Stimulated activated CD4-positive, alpha-beta T cell treated with anti-CD3 and anti-CD28 coated beads, TNF-alpha, amount 100 ng/mL, for 1 hour (primary cell): Measurements from ENCODE around the gene CD9.

Experiments used
- DNase-seq, 3 donors: peaks; one replicate each; pipeline ENCODE4 v3.0.0-alpha.2; 2020; ENCODE audit warnings: low read depth in 3 of 3, low spot score in 1 of 3

Gene CD9

DNA sequence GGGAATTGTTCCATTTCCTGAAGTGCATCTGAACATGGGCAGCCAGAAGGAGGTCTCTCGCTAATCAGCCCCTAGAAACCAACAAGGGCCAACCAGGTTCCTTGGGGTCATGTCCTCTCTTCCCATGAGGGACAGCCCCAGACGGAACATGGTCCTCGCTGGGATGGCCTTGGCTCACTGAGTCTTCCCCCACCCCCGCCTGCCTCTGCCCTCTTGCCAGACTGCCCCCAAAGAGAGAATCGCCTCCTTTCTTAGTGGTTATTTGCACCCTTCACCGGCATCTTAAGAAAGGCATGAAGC is 36.4 kb downstream of the CD9 start:
- no peak for DNase-seq

DNA sequence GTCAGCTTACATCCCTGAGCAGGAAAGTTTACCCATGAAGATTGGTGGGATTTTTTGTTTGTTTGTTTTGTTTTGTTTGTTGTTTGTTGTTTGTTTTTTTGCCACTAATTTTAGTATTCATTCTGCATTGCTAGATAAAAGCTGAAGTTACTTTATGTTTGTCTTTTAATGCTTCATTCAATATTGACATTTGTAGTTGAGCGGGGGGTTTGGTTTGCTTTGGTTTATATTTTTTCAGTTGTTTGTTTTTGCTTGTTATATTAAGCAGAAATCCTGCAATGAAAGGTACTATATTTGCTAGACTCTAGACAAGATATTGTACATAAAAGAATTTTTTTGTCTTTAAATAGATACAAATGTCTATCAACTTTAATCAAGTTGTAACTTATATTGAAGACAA is 37.6 kb downstream of the CD9 start:
- no peak for DNase-seq

DNA sequence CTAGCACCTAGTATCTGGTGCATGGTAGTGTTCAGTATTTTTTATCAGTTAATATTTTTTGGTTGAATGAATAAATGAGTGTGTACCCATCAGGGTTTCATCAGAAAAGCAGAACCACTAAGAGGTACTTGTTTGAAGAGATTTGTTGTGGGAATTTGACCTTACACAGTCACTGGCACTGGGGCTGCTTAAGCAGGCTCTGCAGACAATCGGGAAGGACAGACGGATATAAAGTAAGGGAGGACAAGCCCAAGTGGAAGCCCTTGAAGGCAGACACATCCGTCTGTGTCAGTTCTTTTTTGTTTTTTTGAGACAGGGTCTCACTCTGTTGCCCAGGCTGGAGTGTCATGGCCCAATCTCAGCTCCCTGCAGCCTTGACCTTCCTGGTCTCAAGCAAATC is 38.7 kb downstream of the CD9 start:
- no peak for DNase-seq

- no peak for DNase-seq
Measured at GRCh38 chr12:6241495-6241894, 41.3 kb downstream of the CD9 start.

DNA sequence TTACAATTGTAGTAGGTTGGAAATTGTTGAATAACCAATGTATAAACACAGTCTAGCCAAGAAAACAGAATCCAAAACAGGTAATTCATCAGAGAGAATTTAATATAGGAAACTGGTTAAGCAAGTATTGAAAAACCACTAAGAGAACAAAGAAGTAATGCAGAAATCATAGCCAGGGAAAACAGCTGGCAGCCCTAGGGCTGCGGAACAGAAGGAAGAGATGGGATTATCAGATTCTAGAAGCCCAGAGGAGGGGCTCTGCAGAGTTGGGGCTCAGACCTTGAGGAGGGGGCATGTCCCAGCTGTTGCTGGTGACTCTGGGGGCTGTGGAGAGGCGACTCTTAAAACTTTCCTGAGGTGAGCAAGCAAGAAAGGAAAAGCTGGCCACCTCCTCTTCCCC is 49.4 kb downstream of the CD9 start:
- no peak for DNase-seq

- DNase-seq: no peak
Measured at GRCh38 chr12:6250343-6250742, 50.1 kb downstream of the CD9 start.

GRCh38 chr12:6253278-6253677 is 53.1 kb downstream of the CD9 start:
- DNase-seq: no peak

DNA sequence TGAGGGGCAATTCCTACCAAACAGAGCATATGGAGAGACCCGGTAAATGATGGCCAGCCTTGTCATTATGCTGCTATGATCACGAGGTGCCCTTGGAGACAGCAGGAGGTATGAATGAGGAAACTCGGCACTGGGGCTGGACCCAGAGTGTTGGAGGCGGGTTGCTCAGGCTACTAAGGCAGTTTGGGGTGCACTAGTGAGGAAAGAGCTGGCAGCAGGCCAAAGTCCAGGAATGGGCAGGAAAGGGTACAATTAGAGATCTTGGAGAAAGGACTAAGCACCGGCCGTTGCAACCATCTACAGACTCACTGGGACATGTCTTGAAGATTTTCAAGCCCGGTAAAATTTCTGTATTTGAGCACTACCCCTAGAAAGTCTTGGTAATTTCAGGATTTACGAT is 54.3 kb downstream of the CD9 start:
- no peak for DNase-seq

- DNase-seq: no peak
Measured at GRCh38 chr12:6257007-6257406, 56.8 kb downstream of the CD9 start.

DNA sequence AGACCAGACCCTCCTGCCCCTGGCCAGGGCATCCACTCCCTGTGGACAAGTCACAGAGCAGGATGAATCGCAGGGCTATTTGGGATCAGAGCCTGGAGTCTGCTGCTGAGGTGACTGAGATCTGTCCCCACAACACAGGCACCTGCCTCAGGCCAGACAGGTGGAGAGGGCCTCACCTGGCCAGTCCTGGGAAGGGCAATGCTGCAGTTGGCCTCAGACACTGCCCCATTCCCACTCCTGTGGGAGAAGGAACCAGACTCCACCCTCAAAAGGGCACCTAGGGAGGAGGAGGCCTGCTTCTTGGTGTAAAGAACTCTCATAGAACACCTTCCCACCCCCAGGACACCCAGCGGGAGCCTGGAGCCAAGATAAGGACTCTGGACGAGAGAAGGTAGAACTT is 62.0 kb downstream of the CD9 start:
- no peak for DNase-seq

GRCh38 chr12:6262623-6263022 is 62.4 kb downstream of the CD9 start:
- no peak for DNase-seq

DNA sequence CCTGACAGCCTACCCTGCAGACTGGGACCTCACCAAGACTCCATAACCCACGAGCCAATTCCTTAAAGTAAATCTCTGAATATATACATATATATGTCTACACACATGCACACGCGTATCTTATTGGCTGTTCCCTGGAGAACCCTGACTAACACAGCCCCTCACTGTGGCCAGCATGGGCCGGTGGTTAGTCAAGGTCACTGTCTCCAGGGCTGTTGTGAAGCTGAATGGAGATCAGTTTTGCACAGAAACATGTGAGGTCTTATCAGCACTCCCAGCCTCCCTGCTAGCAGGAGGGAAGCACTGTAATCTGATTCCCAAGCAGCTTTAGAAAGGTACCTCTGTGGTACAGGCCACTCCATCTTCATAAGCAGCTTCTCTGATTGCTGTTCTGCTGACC is 63.7 kb downstream of the CD9 start:
- DNase-seq: no peak

DNA sequence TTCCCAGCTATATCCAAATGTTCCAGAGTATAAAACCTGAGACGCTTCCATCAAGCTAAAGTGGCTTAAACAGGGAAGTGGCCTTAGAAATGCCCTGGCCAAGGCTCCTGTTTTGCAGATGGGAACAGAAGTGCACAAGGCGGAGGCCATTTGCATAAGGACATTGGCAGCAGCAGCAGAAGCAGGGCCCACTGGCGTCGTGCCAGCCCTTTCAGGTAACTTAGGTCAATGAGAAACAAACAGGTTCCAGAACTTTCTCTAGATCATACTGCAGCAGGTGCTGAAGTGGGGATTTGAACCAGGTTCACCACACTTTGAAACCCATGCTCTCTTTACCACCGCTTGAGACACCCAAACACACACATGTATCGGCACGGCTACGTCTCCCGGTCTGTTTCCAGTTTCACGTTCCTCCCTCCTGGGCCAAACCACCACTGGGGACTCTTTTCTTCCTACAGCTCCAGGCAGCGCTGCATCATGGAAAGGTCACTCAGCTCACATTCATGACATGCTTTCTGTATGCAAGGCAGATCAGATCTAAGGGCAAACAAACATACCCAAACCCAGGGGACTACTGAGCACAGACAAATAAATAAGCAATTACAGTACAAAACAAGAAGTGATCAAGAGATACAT is 64.3 kb downstream of the CD9 start:
- DNase-seq: no peak

DNA sequence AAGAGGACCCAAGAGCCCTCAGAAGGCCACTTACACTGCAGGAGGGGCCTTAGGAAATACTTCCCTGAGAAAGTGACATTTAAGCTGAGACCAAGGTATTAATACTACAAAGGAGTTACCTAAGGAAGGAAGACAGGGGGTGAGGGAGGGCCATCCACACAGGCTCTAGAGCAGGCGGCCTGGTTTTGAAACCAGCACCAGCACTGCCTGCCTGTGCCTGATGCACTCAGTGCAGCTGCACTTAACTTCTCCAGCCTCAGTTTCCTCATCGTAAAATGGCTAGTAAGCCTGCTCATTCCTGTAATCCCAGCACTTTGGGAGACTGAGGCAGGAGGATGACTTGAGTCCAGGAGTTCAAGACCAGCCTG is 64.8 kb downstream of the CD9 start:
- DNase-seq: no peak

GRCh38 chr12:6266541-6266966 is 66.4 kb downstream of the CD9 start:
- no peak for DNase-seq

GRCh38 chr12:6266971-6267721 is 66.9 kb downstream of the CD9 start:
- DNase-seq: no peak

GRCh38 chr12:6268484-6269157 is 68.4 kb downstream of the CD9 start:
- DNase-seq: no peak

GRCh38 chr12:6269986-6270385 is 69.8 kb downstream of the CD9 start:
- no peak for DNase-seq

- no peak for DNase-seq
Measured at GRCh38 chr12:6271281-6271680, 71.1 kb downstream of the CD9 start.

DNA sequence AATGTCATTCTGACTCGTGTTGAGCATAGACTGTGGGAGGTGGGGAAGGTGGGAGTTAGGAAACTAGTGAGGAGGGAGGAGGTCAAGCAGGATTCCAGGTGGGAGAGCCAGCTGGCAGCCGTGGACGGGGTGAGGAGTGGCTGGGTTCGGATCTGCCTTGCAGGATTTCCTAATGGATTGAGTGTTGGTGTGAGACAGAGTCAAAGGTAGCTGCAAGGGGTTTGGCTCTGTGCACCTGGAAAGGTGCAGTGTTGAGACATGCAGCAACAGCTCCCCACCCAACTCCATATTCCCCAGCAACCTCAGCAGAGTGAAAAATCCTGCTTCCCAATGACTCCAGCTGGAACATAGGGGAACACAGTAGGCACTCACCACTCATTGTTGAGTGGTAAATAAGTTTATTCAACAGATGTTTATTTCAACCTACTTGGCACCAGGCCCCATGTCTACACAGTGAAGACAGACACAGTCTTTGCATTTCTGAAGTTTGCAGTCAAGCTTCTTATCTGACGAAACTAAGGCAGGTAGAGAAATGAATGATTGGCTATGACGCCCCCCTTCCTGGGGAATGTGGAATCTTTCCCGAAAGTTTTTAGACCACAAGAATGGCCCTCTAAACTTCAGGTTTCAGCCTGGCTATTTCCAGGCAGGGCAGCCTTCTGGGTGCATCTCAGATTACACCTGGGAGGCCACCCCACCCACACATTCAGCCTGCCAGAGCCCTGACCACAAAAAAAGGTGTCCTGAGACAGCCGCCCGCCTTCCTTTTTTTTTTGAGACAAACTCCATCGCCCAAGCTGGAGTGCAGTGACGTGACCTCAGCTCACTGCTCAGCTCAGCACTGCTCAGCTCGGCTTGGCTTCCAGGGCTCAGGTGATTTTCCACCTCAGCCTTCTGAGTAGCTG is 72.4 kb downstream of the CD9 start:
- no peak for DNase-seq

DNA sequence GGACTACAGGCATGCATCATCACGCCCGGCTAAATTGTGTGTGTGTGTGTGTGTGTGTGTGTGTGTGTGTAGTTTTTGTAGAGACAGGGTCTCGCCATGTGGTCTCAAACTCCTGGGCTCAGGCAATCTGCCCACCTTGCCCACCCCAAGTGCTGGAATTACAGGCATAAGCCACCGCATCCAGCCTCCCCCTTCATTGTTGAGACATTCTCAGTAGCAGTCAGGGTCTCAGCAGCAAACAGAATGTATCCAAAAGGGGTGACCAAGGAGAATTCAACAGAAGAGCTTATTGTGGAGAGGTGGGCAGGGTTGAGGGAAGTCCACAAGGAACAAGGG is 73.0 kb downstream of the CD9 start:
- no peak for DNase-seq
